Suprapubic skin (tissue), 4 donors: ENCODE data around the gene KARS1. TPM values are rescaled to one million over a fixed set of nuclear protein-coding genes. Genes with fewer than 3 reads are reported as not detected.

Experiments
- DNase-seq, 2 donors: peaks; one replicate each; pipeline ENCODE4 v3.0.0-alpha.2; 2019; ENCODE audit warnings: low spot score in 2 of 2
- H3K27ac ChIP-seq: fragments of 200-600 bp; sonication (generic); one replicate; pipeline ENCODE4 v1.5.1; 2019
- H3K27me3 ChIP-seq: fragments of 200-600 bp; sonication (generic); one replicate; pipeline ENCODE4 v1.5.1; 2019
- H3K36me3 ChIP-seq: fragments of 200-600 bp; sonication (generic); one replicate; pipeline ENCODE4 v1.5.1; 2019
- H3K4me1 ChIP-seq: fragments of 200-600 bp; sonication (generic); one replicate; pipeline ENCODE4 v1.5.1; 2019
- H3K4me3 ChIP-seq: fragments of 200-600 bp; sonication (generic); one replicate; pipeline ENCODE4 v1.5.1; 2019; ENCODE audit warnings: mild to moderate bottlenecking
- H3K9me3 ChIP-seq: fragments of 200-600 bp; sonication (generic); one replicate; pipeline ENCODE4 v1.5.1; 2019
- CTCF ChIP-seq, 2 donors: fragments of 200-600 bp in 1 of 2; fragments of 450-650 bp in 1 of 2; sonication (generic) in 1 of 2; IDR thresholded peaks; one replicate each; pipeline ENCODE4 v1.5.1; 2016 to 2019; ENCODE audit warnings: antibody characterized with exemption in 2 of 2, mild to moderate bottlenecking in 1 of 2, moderate library complexity in 1 of 2
- EP300 ChIP-seq: sonication (generic); formaldehyde crosslinking; IDR thresholded peaks from one replicate; pipeline ENCODE4 v1.6.1; 2017; ENCODE audit warnings: antibody characterized with exemption
- POLR2A ChIP-seq, 2 donors: fragments of 450-650 bp; IDR thresholded peaks; one replicate each; pipeline ENCODE4 v1.6.1; 2017; ENCODE audit warnings: antibody characterized with exemption in 2 of 2, mild to moderate bottlenecking in 2 of 2, moderate library complexity in 2 of 2
- POLR2AphosphoS5 ChIP-seq, 3 donors: sonication (generic); formaldehyde crosslinking; IDR thresholded peaks; one replicate each; pipeline ENCODE4 v1.6.1; 2017; ENCODE audit warnings: antibody characterized with exemption in 3 of 3
- WGBS: methylation state at CpG from one replicate; pipeline ENCODE4 v1.1.5; 2018; 5-methylcytosine and 5-hydroxymethylcytosine counted together
- total RNA-seq, 4 donors: library from RNA; depleted of rRNA; stranded (reverse); fragments of >200 nt; gene quantifications; one replicate each; pipeline ENCODE4 v1.1.0, GENCODE V29; 2016

Gene KARS1
- total RNA-seq, 4 donors from 2014 or later: 85.9 to 128 (median 106) TPM

- WGBS: 55% methylated on average over 1 of the region's 1 CpG
- Histone ChIP-seq H3K9me3 (no peaks in the 10 kb centered on the region), H3K27me3 (no peaks in the 10 kb centered on the region), H3K36me3 (peaks cover 51% of the 10 kb centered on the region), H3K4me1 (peaks cover 42% of the 10 kb centered on the region), H3K27ac (no peak overlapping the region), H3K4me3 (no peak overlapping the region)
- TF ChIP-seq EP300 (no peak), POLR2A (IDR thresholded peaks at IDR 0.05) (no peak), CTCF (IDR thresholded peaks at IDR 0.05) (no peak), POLR2AphosphoS5 (IDR thresholded peaks at IDR 0.05) (no peak)
- DNase-seq: no peak
Observed at GRCh38 chr16:75653922-75654321, 6.5 kb upstream of the KARS1 start.

GRCh38 chr16:75648265-75649076 lies 1.0 kb upstream of the KARS1 start:
- Histone ChIP-seq H3K27me3 (no peaks in the 10 kb centered on the region), H3K9me3 (no peaks in the 10 kb centered on the region), H3K36me3 (peaks cover 7% of the 10 kb centered on the region), H3K4me3 (peak overlapping the region; percentile 96), H3K27ac (peak overlapping the region; percentile 99), H3K4me1 (peaks cover 67% of the 10 kb centered on the region)
- TF ChIP-seq POLR2AphosphoS5 (IDR thresholded peaks at IDR 0.05) (peak in 1 of 3 donors; percentile 3), CTCF (IDR thresholded peaks at IDR 0.05) (no peak), POLR2A (IDR thresholded peaks at IDR 0.05) (peak in 1 of 2 donors; percentile 10)
- peak; percentile 91 to 93 for DNase-seq
- WGBS: 1% methylated on average over 32 of the region's 62 CpGs

GRCh38 chr16:75647112-75647491 lies 363 bp downstream of the KARS1 start:
- TF ChIP-seq EP300 (no peak), CTCF (IDR thresholded peaks at IDR 0.05) (no peak), POLR2A (IDR thresholded peaks at IDR 0.05) (no peak), POLR2AphosphoS5 (IDR thresholded peaks at IDR 0.05) (no peak)
- Histone ChIP-seq H3K4me3 (peak overlapping the region; percentile 96), H3K27me3 (no peaks in the 10 kb centered on the region), H3K4me1 (peaks cover 53% of the 10 kb centered on the region), H3K9me3 (no peaks in the 10 kb centered on the region), H3K36me3 (peaks cover 11% of the 10 kb centered on the region), H3K27ac (peak overlapping the region; percentile 99)
- DNase-seq: no peak
- WGBS: 0% methylated on average over 15 of the region's 18 CpGs

- 80% methylated on average over 7 of the region's 7 CpGs for WGBS
- Histone ChIP-seq H3K36me3 (peaks cover 35% of the 10 kb centered on the region), H3K27me3 (no peaks in the 10 kb centered on the region), H3K4me1 (peaks cover 28% of the 10 kb centered on the region), H3K27ac (no peak overlapping the region), H3K9me3 (no peaks in the 10 kb centered on the region), H3K4me3 (no peak overlapping the region)
- no peak for DNase-seq
- TF ChIP-seq CTCF (IDR thresholded peaks at IDR 0.05): no peak
Observed at GRCh38 chr16:75644240-75645012, 3.0 kb downstream of the KARS1 start.

GRCh38 chr16:75640598-75640997 lies 6.9 kb downstream of the KARS1 start:
- Histone ChIP-seq H3K27ac (no peak overlapping the region), H3K4me1 (peaks cover 16% of the 10 kb centered on the region), H3K36me3 (peaks cover 72% of the 10 kb centered on the region), H3K4me3 (no peak overlapping the region), H3K27me3 (no peaks in the 10 kb centered on the region), H3K9me3 (no peaks in the 10 kb centered on the region)
- WGBS: 88% methylated on average over 6 of the region's 6 CpGs
- TF ChIP-seq POLR2AphosphoS5 (IDR thresholded peaks at IDR 0.05): no peak
- no peak for TF ChIP-seq CTCF (IDR thresholded peaks at IDR 0.05)
- TF ChIP-seq POLR2A (IDR thresholded peaks at IDR 0.05): no peak
- no peak for TF ChIP-seq EP300
- DNase-seq: no peak
